HEK293 (cell line): ENCODE results near the gene TNP2.
A peak's percentile ranks its signal among the peaks of the same experiment; 100 is the strongest.

Experiments
- CTCF ChIA-PET: fragments of 350-600 bp; formaldehyde crosslinking; extraction: SDS; loops from one replicate; lab custom pipeline; 2021; ENCODE audit warnings: antibody characterized with exemption; lab: Yijun Ruan, JAX
- POLR2A ChIA-PET: fragments of 300-600 bp; formaldehyde crosslinking; extraction: SDS; loops from one replicate; lab custom pipeline; 2020; ENCODE audit warnings: antibody characterized with exemption, inconsistent platforms; lab: Yijun Ruan, JAX
- H3K27ac ChIP-seq: fragments of 200-500 bp; sonication (Bioruptor generic); 2 replicates; pipeline ENCODE4 v1.5.1; 2014; ENCODE audit warnings: low read depth, low read length, control low read depth, inconsistent platforms; ENCODE audit errors: extremely low read depth
- H3K36me3 ChIP-seq, 2 experiments: fragments of 200-500 bp in 1 of 2; sonication (Bioruptor generic) in 1 of 2; 1 replicate in 1 of 2; 2 replicates in 1 of 2; pipeline ENCODE4 v1.5.1; 2014 to 2017; ENCODE audit warnings: inconsistent platforms in 2 of 2, low read length in 2 of 2; ENCODE audit not compliant: control insufficient read depth in 2 of 2, insufficient read depth in 1 of 2
- H3K4me1 ChIP-seq: fragments of 200-500 bp; sonication (Bioruptor generic); 2 replicates; pipeline ENCODE4 v1.5.1; 2014; ENCODE audit warnings: mild to moderate bottlenecking, low read length, inconsistent platforms; ENCODE audit not compliant: control insufficient read depth, insufficient read depth
- H3K4me3 ChIP-seq: 2 replicates; pipeline ENCODE4 v1.5.1; 2011; ENCODE audit warnings: low read depth, mild to moderate bottlenecking, control low read depth, low read length, moderate library complexity
- H3K9me3 ChIP-seq: fragments of 200-500 bp; sonication (Bioruptor generic); 2 replicates; pipeline ENCODE4 v1.5.1; 2014; ENCODE audit warnings: low read depth, low read length, inconsistent platforms; ENCODE audit not compliant: control insufficient read depth, insufficient read depth
- GFI1B ChIP-seq: fragments of 450-650 bp; formaldehyde crosslinking; IDR thresholded peaks from 2 replicates; pipeline ENCODE4 v1.5.1; 2016; ENCODE audit warnings: missing biosample characterization, missing genetic modification characterization
- KLF9 ChIP-seq: fragments of 450-650 bp; formaldehyde crosslinking; IDR thresholded peaks from 2 replicates; pipeline ENCODE4 v1.5.1; 2016; ENCODE audit warnings: missing biosample characterization, missing genetic modification characterization, low read depth
- OVOL3 ChIP-seq: fragments of 450-650 bp; formaldehyde crosslinking; IDR thresholded peaks from 2 replicates; pipeline ENCODE4 v1.5.1; 2016; ENCODE audit warnings: missing biosample characterization, missing genetic modification characterization
- SCRT2 ChIP-seq: fragments of 450-650 bp; formaldehyde crosslinking; IDR thresholded peaks from 2 replicates; pipeline ENCODE4 v1.5.1; 2016; ENCODE audit warnings: missing biosample characterization, missing genetic modification characterization
- ZIC2 ChIP-seq: fragments of 450-650 bp; formaldehyde crosslinking; IDR thresholded peaks from 2 replicates; pipeline ENCODE4 v1.5.1; 2016; ENCODE audit warnings: missing biosample characterization, missing genetic modification characterization
- ZNF114 ChIP-seq: fragments of 450-650 bp; formaldehyde crosslinking; IDR thresholded peaks from 2 replicates; pipeline ENCODE4 v1.5.0; 2017; ENCODE audit warnings: missing biosample characterization, missing genetic modification characterization
- ZNF146 ChIP-seq: fragments of 450-650 bp; formaldehyde crosslinking; IDR thresholded peaks from 2 replicates; pipeline ENCODE4 v1.5.1; 2016; ENCODE audit warnings: missing biosample characterization, missing genetic modification characterization
- ZNF174 ChIP-seq: fragments of 450-650 bp; formaldehyde crosslinking; IDR thresholded peaks from 2 replicates; pipeline ENCODE4 v1.5.0; 2017; ENCODE audit warnings: missing biosample characterization, mild to moderate bottlenecking, missing genetic modification characterization
- ZNF280C ChIP-seq: fragments of 450-650 bp; formaldehyde crosslinking; IDR thresholded peaks from 2 replicates; pipeline ENCODE4 v1.5.1; 2016; ENCODE audit warnings: missing biosample characterization, missing genetic modification characterization
- ZNF350 ChIP-seq: fragments of 450-650 bp; formaldehyde crosslinking; IDR thresholded peaks from 2 replicates; pipeline ENCODE4 v1.5.0; 2017; ENCODE audit warnings: missing biosample characterization, mild to moderate bottlenecking, missing genetic modification characterization
- ZNF560 ChIP-seq: fragments of 450-650 bp; formaldehyde crosslinking; IDR thresholded peaks from 2 replicates; pipeline ENCODE4 v1.5.1; 2017; ENCODE audit warnings: missing biosample characterization, missing genetic modification characterization, borderline replicate concordance
- ZNF677 ChIP-seq: fragments of 450-650 bp; IDR thresholded peaks from 2 replicates; pipeline ENCODE4 v1.5.0; 2018; ENCODE audit warnings: missing biosample characterization, mild to moderate bottlenecking, missing genetic modification characterization, moderate library complexity
- ZNF768 ChIP-seq: fragments of 450-650 bp; formaldehyde crosslinking; IDR thresholded peaks from 2 replicates; pipeline ENCODE4 v1.5.1; 2018; ENCODE audit warnings: missing biosample characterization, mild to moderate bottlenecking, missing genetic modification characterization
- ZNF843 ChIP-seq: fragments of 450-650 bp; formaldehyde crosslinking; IDR thresholded peaks from 2 replicates; pipeline ENCODE4 v1.5.1; 2016; ENCODE audit warnings: missing biosample characterization, missing genetic modification characterization
- TF ChIP-seq, protein P1 (sequence below): fragments of 450-650 bp; formaldehyde crosslinking; IDR thresholded peaks from 2 replicates; pipeline ENCODE4 v1.5.1; 2017; ENCODE audit warnings: missing biosample characterization, missing genetic modification characterization

The TNP2 gene

GRCh38 chr16:11308493-11309283 is 39.6 kb upstream of the TNP2 start:
- POLR2A ChIA-PET = no interaction called here

GRCh38 chr16:11307639-11308492 is 38.7 kb upstream of the TNP2 start:
- ChIA-PET CTCF (interaction anchor here (0.7 kb wide), 1 partner anchor 262 kb away, joined by 3 read pairs; no protein-coding TSS in a partner anchor), POLR2A (no interaction called here)
- no peak overlapping the region for H3K4me3 ChIP-seq
- TF ChIP-seq ZNF843 = no peak
- TF ChIP-seq ZNF677 (tag by site-specific recombination) = no peak
- TF ChIP-seq ZNF560 = no peak
- no peak for TF ChIP-seq OVOL3
- TF ChIP-seq GFI1B (tag by site-specific recombination) = no peak
- TF ChIP-seq ZNF350 = no peak
- no peak for TF ChIP-seq ZNF280C (tag by site-specific recombination)
- no peak for TF ChIP-seq ZNF768 (tag by site-specific recombination)
- 0 out of 2 replicates have a peak, but pooled peaks cover 2% of the 10 kb centered on the region for H3K4me1 ChIP-seq
- H3K9me3 ChIP-seq = no peaks in the 10 kb centered on the region
- no peak overlapping the region for H3K27ac ChIP-seq
- no peaks in the 10 kb centered on the region for H3K36me3 ChIP-seq

More at GRCh38 chr16:11308493-11309283, 39.6 kb upstream of the TNP2 start:
- Histone ChIP-seq H3K27ac (no peak overlapping the region), H3K4me3 (no peak overlapping the region)
- TF ChIP-seq ZIC2 = peak; percentile 83
- TF ChIP-seq KLF9 = peak; percentile 26; the same call in 1 of the 2 replicates
- no peak for TF ChIP-seq ZNF114
- no peak for TF ChIP-seq ZNF174 (tag by site-specific recombination)
- TF ChIP-seq, all 188 proteins: peak for 2
- CTCF ChIA-PET = interaction anchor here (0.6 to 0.7 kb wide), 2 partner anchors 263 to 434 kb away, joined by 3 read pairs; partner anchors contain the start of gene TXNDC11
- H3K36me3 ChIP-seq = no peaks in the 10 kb centered on the region
- H3K4me1 ChIP-seq = no peaks in the 10 kb centered on the region
- no peaks in the 10 kb centered on the region for H3K9me3 ChIP-seq

DNA sequence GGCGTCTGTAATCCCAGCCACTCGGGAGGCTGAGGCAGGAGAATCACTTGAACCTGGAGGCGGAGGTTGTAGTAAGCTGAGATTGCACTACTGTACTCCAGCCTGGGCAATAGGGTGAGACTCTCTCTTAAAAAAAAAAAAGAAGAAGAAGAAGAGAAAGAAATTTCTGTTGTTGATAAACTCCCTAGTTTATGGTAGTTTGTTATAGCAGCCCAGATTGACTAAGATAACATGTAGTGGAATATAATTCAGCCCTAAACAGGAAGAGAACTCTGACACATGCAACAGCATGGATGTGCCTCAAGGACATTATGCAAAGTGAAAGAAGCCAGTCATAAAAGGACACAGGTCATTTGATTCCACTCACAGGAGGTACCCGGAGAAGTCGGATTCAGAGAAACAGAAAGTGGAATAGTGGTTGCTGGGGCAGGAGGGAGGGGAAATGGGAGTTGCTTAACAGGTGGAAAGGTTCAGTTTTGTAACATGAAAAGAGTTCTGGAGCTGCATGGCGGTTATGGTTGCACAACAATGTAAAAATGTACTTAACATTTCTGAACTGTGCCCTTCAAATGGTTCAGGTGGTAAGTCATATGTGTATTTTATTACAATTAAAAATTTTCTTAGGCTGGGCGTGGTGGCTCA is 38.0 kb upstream of the TNP2 start:
- no peaks in the 10 kb centered on the region for H3K9me3 ChIP-seq
- POLR2A ChIA-PET = no interaction called here

More for the DNA sequence above, 38.0 kb upstream of the TNP2 start:
- Histone ChIP-seq H3K27ac (no peak overlapping the region), H3K36me3 (no peaks in the 10 kb centered on the region), H3K4me3 (no peak overlapping the region), H3K4me1 (0 out of 2 replicates have a peak, but pooled peaks cover 2% of the 10 kb centered on the region)
- CTCF ChIA-PET = no interaction called here
- TF ChIP-seq SCRT2 (tag by site-specific recombination) (peak; percentile 34; the same call in 1 of the 2 replicates), ZNF146 (peak; percentile 67)
- TF ChIP-seq, protein P1, sequence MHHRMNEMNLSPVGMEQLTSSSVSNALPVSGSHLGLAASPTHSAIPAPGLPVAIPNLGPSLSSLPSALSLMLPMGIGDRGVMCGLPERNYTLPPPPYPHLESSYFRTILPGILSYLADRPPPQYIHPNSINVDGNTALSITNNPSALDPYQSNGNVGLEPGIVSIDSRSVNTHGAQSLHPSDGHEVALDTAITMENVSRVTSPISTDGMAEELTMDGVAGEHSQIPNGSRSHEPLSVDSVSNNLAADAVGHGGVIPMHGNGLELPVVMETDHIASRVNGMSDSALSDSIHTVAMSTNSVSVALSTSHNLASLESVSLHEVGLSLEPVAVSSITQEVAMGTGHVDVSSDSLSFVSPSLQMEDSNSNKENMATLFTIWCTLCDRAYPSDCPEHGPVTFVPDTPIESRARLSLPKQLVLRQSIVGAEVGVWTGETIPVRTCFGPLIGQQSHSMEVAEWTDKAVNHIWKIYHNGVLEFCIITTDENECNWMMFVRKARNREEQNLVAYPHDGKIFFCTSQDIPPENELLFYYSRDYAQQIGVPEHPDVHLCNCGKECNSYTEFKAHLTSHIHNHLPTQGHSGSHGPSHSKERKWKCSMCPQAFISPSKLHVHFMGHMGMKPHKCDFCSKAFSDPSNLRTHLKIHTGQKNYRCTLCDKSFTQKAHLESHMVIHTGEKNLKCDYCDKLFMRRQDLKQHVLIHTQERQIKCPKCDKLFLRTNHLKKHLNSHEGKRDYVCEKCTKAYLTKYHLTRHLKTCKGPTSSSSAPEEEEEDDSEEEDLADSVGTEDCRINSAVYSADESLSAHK (tag by site-specific recombination) = no peak
